K562 (cell line): ENCODE results near the gene NAA40. TPM values are rescaled to one million over a fixed set of nuclear protein-coding genes. Genes with fewer than 3 reads are reported as not detected.

Experiments used
- ATAC-seq: fragments of 200-7000 bp; cut with Tn5 transposase; 3 replicates; pipeline ENCODE4 v1.9.1; 2020; ENCODE audit warnings: moderate library complexity
- BruUV-seq: library from RNA; stranded (reverse); fragments of 400-500 nt; replicated peaks from 2 replicates; lab custom pipeline; 2021; lab: Mats Ljungman, UMichigan
- CTCF ChIA-PET: fragments of 300-600 bp; formaldehyde crosslinking; extraction: SDS; loops from one replicate; lab custom pipeline; 2021; ENCODE audit warnings: low intra/inter-chr PET ratio; lab: Yijun Ruan, JAX
- POLR2A ChIA-PET: fragments of 300-600, 350-650 bp; sonication (Branson Sonifier 250); formaldehyde crosslinking; extraction: SDS; loops from one replicate; lab custom pipeline; 2021; ENCODE audit warnings: antibody characterized with exemption, inconsistent platforms; lab: Yijun Ruan, JAX
- DNase-seq, 4 experiments: peaks; one replicate each; pipeline versions ENCODE4 v3.0.0 to v3.0.0-alpha.2; 2011 to 2018; ENCODE audit warnings: low spot score in 3 of 4, mixed read lengths in 3 of 4; ENCODE audit errors: extremely low read depth in 1 of 4
- FAIRE-seq: peaks from 2 replicates; lab custom pipeline; 2011; peaks lifted over from hg19 to GRCh38; lab: Jason Lieb, UNC
- H2AFZ ChIP-seq: 2 replicates; pipeline ENCODE4 v1.6.0; 2011; ENCODE audit warnings: low read depth, low read length, control low read depth, inconsistent platforms
- H3K27ac ChIP-seq: fragments of 200-600 bp; 3 replicates; pipeline ENCODE4 v1.8.0; 2011; ENCODE audit warnings: low read depth, mild to moderate bottlenecking, control low read depth, inconsistent platforms, low read length, moderate library complexity, mixed read lengths; ENCODE audit errors: extremely low read depth
- H3K27me3 ChIP-seq, 2 experiments: fragments of 300-600 bp in 1 of 2; 2 replicates in 1 of 2; 3 replicates in 1 of 2; pipeline versions ENCODE4 v1.6.0 to v1.8.0; 2011; ENCODE audit warnings: inconsistent platforms in 2 of 2, low read length in 2 of 2, mild to moderate bottlenecking in 1 of 2, mixed read lengths in 1 of 2, moderate library complexity in 1 of 2; ENCODE audit not compliant: control insufficient read depth in 2 of 2, insufficient read depth in 2 of 2
- H3K36me3 ChIP-seq: fragments of 300-600 bp; 3 replicates; pipeline ENCODE4 v1.8.0; 2011; ENCODE audit warnings: mild to moderate bottlenecking, low read length, inconsistent platforms; ENCODE audit not compliant: control insufficient read depth, insufficient read depth
- H3K4me1 ChIP-seq, 2 experiments: fragments of 200-600 bp in 1 of 2; replicated peaks in 1 of 2; 2 replicates in 1 of 2; 3 replicates in 1 of 2; pipeline versions ENCODE4 v1.5.1 to v1.8.0; 2011; ENCODE audit warnings: inconsistent platforms in 2 of 2, low read length in 2 of 2, mild to moderate bottlenecking in 1 of 2, mixed read lengths in 1 of 2, moderate library complexity in 1 of 2; ENCODE audit not compliant: control insufficient read depth in 2 of 2, insufficient read depth in 2 of 2
- H3K4me2 ChIP-seq: 2 replicates; pipeline ENCODE4 v1.6.1; 2011; ENCODE audit warnings: low read length, control low read depth, inconsistent platforms, mixed read lengths; ENCODE audit not compliant: insufficient read depth
- H3K4me3 ChIP-seq: fragments of 200-600 bp; sonication (generic), shearing (Covaris generic); 2 replicates; pipeline ENCODE4 v1.5.1; 2016; ENCODE audit warnings: control low read depth, inconsistent platforms
- H3K79me2 ChIP-seq: fragments of 200-600 bp; 3 replicates; pipeline ENCODE4 v1.8.0; 2011; ENCODE audit warnings: low read length, inconsistent platforms; ENCODE audit not compliant: control insufficient read depth, insufficient read depth
- H3K9ac ChIP-seq, 2 experiments: 2 replicates each; pipeline versions ENCODE4 v1.6.0 to v1.6.1; 2011; ENCODE audit warnings: low read depth in 2 of 2, low read length in 2 of 2, control low read depth in 1 of 2, inconsistent platforms in 1 of 2, mild to moderate bottlenecking in 1 of 2, mixed read lengths in 1 of 2; ENCODE audit not compliant: insufficient read depth in 1 of 2
- H3K9me1 ChIP-seq: one replicate; pipeline ENCODE4 v1.6.0; 2011; ENCODE audit warnings: inconsistent platforms, mild to moderate bottlenecking, low read length, moderate library complexity; ENCODE audit not compliant: control insufficient read depth, insufficient read depth
- H3K9me3 ChIP-seq: replicated peaks from 2 replicates; pipeline ENCODE4 v1.5.1; 2011; ENCODE audit warnings: low read depth, low read length, inconsistent platforms; ENCODE audit not compliant: control insufficient read depth, insufficient read depth
- H4K20me1 ChIP-seq: replicated peaks from 2 replicates; pipeline ENCODE4 v1.6.1; 2011; ENCODE audit warnings: low read length, inconsistent platforms, mixed read lengths; ENCODE audit not compliant: control insufficient read depth, insufficient read depth
- ATF4 ChIP-seq: fragments of 450-650 bp; formaldehyde crosslinking; IDR thresholded peaks from 2 replicates; pipeline ENCODE4 v1.4.0; 2022; ENCODE audit warnings: mild to moderate bottlenecking, moderate library complexity
- EP300 ChIP-seq: IDR thresholded peaks from 2 replicates; pipeline ENCODE4 v1.6.1; 2012; ENCODE audit warnings: low read length, improper control_type of control experiment
- HSF4 ChIP-seq: fragments of 250-450 bp; sonication (Bioruptor Pico); IDR thresholded peaks from 2 replicates; pipeline ENCODE4 v2.1.2; 2022; ENCODE audit warnings: mild to moderate bottlenecking, moderate library complexity, borderline replicate concordance
- MTA2 ChIP-seq: fragments of 450-650 bp; IDR thresholded peaks from 2 replicates; pipeline ENCODE4 v1.6.1; 2016; ENCODE audit warnings: low read depth
- NEUROD1 ChIP-seq: fragments of 150-350 bp; IDR thresholded peaks from 2 replicates; pipeline ENCODE4 v1.6.1; 2014; ENCODE audit warnings: borderline replicate concordance, low read length, low read depth; ENCODE audit not compliant: partially characterized antibody
- NFE2 ChIP-seq: IDR thresholded peaks from 2 replicates; pipeline ENCODE4 v1.6.1; 2014; ENCODE audit warnings: antibody characterized with exemption, low read depth
- NONO ChIP-seq, 2 experiments: fragments of 200-400 bp in 1 of 2; fragments of 450-650 bp in 1 of 2; formaldehyde crosslinking in 1 of 2; IDR thresholded peaks; 2 replicates each; pipeline ENCODE4 v1.6.1; 2017; ENCODE audit warnings: low read depth in 2 of 2, mild to moderate bottlenecking in 2 of 2, moderate library complexity in 2 of 2, low read length in 1 of 2
- RBM39 ChIP-seq: fragments of 200-400 bp; formaldehyde crosslinking; optimal IDR thresholded peaks from 2 replicates; pipeline ENCODE3; 2018; ENCODE audit warnings: low read depth, low read length
- SMAD4 ChIP-seq: fragments of 250-450 bp; sonication (Bioruptor Pico); conservative IDR thresholded peaks from 2 replicates; pipeline ENCODE4 v1.8.0; 2021; ENCODE audit warnings: inconsistent platforms, mild to moderate bottlenecking, moderate library complexity
- SRSF1 ChIP-seq: fragments of 200-400 bp; formaldehyde crosslinking; IDR thresholded peaks from 2 replicates; pipeline ENCODE4 v1.6.1; 2017; ENCODE audit warnings: mild to moderate bottlenecking, low read depth, low read length, moderate library complexity
- TAF15 ChIP-seq: fragments of 200-400 bp; formaldehyde crosslinking; IDR thresholded peaks from 2 replicates; pipeline ENCODE4 v1.6.1; 2017; ENCODE audit warnings: mild to moderate bottlenecking, low read depth, low read length, moderate library complexity
- ZNF263 ChIP-seq: sonication (generic); formaldehyde crosslinking; IDR thresholded peaks from 2 replicates; pipeline ENCODE4 v1.8.0; 2022; ENCODE audit warnings: mild to moderate bottlenecking, missing genetic modification reagents, borderline replicate concordance
- WGBS: fragments of 100-300 bp; shearing (Covaris generic); methylation state at CpG from one replicate; pipeline ENCODE4 v1.1.6; 2016; ENCODE audit warnings: low coverage, mixed read lengths; ENCODE audit not compliant: insufficient coverage; ENCODE audit errors: missing lambda C conversion rate; 5-methylcytosine and 5-hydroxymethylcytosine counted together
- in situ Hi-C: fragments of 300-500 bp; cut with MboI; formaldehyde crosslinking; loops from 4 replicates; pipeline ENCODE4 v1.15.0; 2018; ENCODE audit warnings: inconsistent platforms, mixed read lengths
- intact Hi-C: fragments of 100-400 bp; cut with micrococcal nuclease; formaldehyde crosslinking; loops from 2 replicates; pipeline ENCODE4 v1.14.2; 2022
- polyA plus RNA-seq, 8 experiments: library from polyadenylated mRNA; depleted of rRNA in 4 of 8; stranded (reverse) in 5 of 8; unstranded in 3 of 8; fragments of >200 nt; fragmentation: Nextera tagmentation in 2 of 8; fragmentation: Illumina TruSeq in 1 of 8; extraction: Ambion mirVana in 2 of 8; extraction: Trizol in 1 of 8; gene quantifications; 2 replicates each; pipeline versions ENCODE4 v1.2.1 to v1.2.3, GENCODE V29; 2011 to 2014; ENCODE audit warnings: inconsistent platforms in 1 of 8, missing spikeins in 1 of 8
- total RNA-seq, 7 experiments: library from RNA; depleted of rRNA in 6 of 7; stranded (reverse); fragments of >200 nt in 6 of 7; fragmentation: Illumina TruSeq in 2 of 7; extraction: Trizol in 2 of 7; gene quantifications; 2 replicates each; pipeline versions ENCODE4 v1.2.1 to v1.2.3, GENCODE V29; 2011 to 2021; ENCODE audit warnings: low replicate concordance in 1 of 7
- TF ChIP-seq, protein P1 (sequence below): sonication (generic); formaldehyde crosslinking; IDR thresholded peaks from 2 replicates; pipeline ENCODE4 v1.8.1; 2023; ENCODE audit warnings: missing genetic modification reagents, mild to moderate bottlenecking, borderline replicate concordance

Gene NAA40
- total and polyA plus RNA-seq, 9 of the 15 experiments (the other 6 are each of a cell fraction or from before 2014, with no cell fraction given), result 6.2 to 39.0 (median 23.1) TPM

GRCh38 chr11:63966444-63966843 lies 27.6 kb downstream of the NAA40 start (continued):
- no peak for TF ChIP-seq ATF4 (CRISPR knock-in tag)

GRCh38 chr11:63969461-63969860 lies 30.7 kb downstream of the NAA40 start:
- DNase-seq (no peak), FAIRE-seq (no peak), ATAC-seq (no peak)
- H3K4me3 ChIP-seq, result no peak overlapping the region
- ChIA-PET POLR2A (interaction anchor here (0.7 kb wide), 1 partner anchor 48 kb away, joined by 3 read pairs; no protein-coding TSS in a partner anchor), CTCF (no interaction called here)
- intact Hi-C loops, result no loop called here
- no peak overlapping the region for H2AFZ ChIP-seq
- peaks cover 5 to 9% of the 10 kb centered on the region in 2 experiments for H3K4me1 ChIP-seq
- no peaks in the 10 kb centered on the region for H3K36me3 ChIP-seq
- no peaks in the 10 kb centered on the region for H3K27me3 ChIP-seq
- 52% methylated on average over 2 of the region's 2 CpGs for WGBS
- H3K9ac ChIP-seq, result no peak overlapping the region; a peak in 1 of 4 replicates
- no TSS peak for BruUV-seq
- H3K27ac ChIP-seq, result no peak overlapping the region
- TF ChIP-seq SRSF1 (no peak), HSF4 (CRISPR knock-in tag) (no peak), ZNF263 (CRISPR knock-in tag) (no peak), TAF15 (no peak), NONO (IDR thresholded peaks at IDR 0.05; ENCODE audit: low read depth in 2 of 2, low read length in 1 of 2) (no peak), EP300 (no peak), MTA2 (no peak), NFE2 (no peak), RBM39 (no peak), NEUROD1 (no peak), SMAD4 (CRISPR knock-in tag) (no peak)
- TF ChIP-seq, protein P1, sequence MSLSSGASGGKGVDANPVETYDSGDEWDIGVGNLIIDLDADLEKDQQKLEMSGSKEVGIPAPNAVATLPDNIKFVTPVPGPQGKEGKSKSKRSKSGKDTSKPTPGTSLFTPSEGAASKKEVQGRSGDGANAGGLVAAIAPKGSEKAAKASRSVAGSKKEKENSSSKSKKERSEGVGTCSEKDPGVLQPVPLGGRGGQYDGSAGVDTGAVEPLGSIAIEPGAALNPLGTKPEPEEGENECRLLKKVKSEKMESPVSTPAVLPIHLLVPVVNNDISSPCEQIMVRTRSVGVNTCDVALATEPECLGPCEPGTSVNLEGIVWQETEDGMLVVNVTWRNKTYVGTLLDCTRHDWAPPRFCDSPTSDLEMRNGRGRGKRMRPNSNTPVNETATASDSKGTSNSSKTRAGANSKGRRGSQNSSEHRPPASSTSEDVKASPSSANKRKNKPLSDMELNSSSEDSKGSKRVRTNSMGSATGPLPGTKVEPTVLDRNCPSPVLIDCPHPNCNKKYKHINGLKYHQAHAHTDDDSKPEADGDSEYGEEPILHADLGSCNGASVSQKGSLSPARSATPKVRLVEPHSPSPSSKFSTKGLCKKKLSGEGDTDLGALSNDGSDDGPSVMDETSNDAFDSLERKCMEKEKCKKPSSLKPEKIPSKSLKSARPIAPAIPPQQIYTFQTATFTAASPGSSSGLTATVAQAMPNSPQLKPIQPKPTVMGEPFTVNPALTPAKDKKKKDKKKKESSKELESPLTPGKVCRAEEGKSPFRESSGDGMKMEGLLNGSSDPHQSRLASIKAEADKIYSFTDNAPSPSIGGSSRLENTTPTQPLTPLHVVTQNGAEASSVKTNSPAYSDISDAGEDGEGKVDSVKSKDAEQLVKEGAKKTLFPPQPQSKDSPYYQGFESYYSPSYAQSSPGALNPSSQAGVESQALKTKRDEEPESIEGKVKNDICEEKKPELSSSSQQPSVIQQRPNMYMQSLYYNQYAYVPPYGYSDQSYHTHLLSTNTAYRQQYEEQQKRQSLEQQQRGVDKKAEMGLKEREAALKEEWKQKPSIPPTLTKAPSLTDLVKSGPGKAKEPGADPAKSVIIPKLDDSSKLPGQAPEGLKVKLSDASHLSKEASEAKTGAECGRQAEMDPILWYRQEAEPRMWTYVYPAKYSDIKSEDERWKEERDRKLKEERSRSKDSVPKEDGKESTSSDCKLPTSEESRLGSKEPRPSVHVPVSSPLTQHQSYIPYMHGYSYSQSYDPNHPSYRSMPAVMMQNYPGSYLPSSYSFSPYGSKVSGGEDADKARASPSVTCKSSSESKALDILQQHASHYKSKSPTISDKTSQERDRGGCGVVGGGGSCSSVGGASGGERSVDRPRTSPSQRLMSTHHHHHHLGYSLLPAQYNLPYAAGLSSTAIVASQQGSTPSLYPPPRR (CRISPR knock-in tag), result no peak
- in situ Hi-C loops, result no loop called here
- H3K4me2 ChIP-seq, result no peak overlapping the region
- H4K20me1 ChIP-seq, result no peaks in the 10 kb centered on the region
- H3K79me2 ChIP-seq, result peaks cover 2% of the 10 kb centered on the region
- H3K9me1 ChIP-seq, result no peaks in the 10 kb centered on the region
- H3K9me3 ChIP-seq, result no peaks in the 10 kb centered on the region
